Measurements from ENCODE around the gene DUSP6.

The DUSP6 gene

GRCh38 chr12:89395712-89396111 is 43.4 kb upstream of the DUSP6 start:
- no peaks in the 10 kb centered on the region for H4K20me1 ChIP-seq (ENCODE audit: control insufficient read depth, insufficient read depth, low read depth, low read length)
- H3K9me3 ChIP-seq (ENCODE audit: control insufficient read depth, insufficient read depth, low read length) = no peaks in the 10 kb centered on the region
- TF ChIP-seq, protein P1, sequence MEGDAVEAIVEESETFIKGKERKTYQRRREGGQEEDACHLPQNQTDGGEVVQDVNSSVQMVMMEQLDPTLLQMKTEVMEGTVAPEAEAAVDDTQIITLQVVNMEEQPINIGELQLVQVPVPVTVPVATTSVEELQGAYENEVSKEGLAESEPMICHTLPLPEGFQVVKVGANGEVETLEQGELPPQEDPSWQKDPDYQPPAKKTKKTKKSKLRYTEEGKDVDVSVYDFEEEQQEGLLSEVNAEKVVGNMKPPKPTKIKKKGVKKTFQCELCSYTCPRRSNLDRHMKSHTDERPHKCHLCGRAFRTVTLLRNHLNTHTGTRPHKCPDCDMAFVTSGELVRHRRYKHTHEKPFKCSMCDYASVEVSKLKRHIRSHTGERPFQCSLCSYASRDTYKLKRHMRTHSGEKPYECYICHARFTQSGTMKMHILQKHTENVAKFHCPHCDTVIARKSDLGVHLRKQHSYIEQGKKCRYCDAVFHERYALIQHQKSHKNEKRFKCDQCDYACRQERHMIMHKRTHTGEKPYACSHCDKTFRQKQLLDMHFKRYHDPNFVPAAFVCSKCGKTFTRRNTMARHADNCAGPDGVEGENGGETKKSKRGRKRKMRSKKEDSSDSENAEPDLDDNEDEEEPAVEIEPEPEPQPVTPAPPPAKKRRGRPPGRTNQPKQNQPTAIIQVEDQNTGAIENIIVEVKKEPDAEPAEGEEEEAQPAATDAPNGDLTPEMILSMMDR (IDR thresholded peaks at IDR 0.05; ENCODE audit: low read depth, low read length, poor library complexity, severe bottlenecking) = no peak
- TF ChIP-seq EZH2phosphoT487 (IDR thresholded peaks at IDR 0.05; ENCODE audit: borderline replicate concordance, low read length) = no peak
- H3F3A ChIP-seq (ENCODE audit: control insufficient read depth, insufficient read depth) = no peaks in the 10 kb centered on the region
- H3K36me3 ChIP-seq (ENCODE audit: control insufficient read depth, low read length) = no peaks in the 10 kb centered on the region
- H3K4me2 ChIP-seq (ENCODE audit: low read length) = no peak overlapping the region
- H3K27ac ChIP-seq (ENCODE audit: low read depth, low read length) = no peak overlapping the region
- no peak overlapping the region for H3K4me3 ChIP-seq (ENCODE audit: low read length)
- peaks cover 3% of the 10 kb centered on the region; the same call in 1 of the 2 replicates for H3K27me3 ChIP-seq (ENCODE audit: control insufficient read depth, low read length)
- H3K9me2 ChIP-seq (replicated peaks; ENCODE audit: control insufficient read depth, low read length) = no peaks in the 10 kb centered on the region
- no peaks in the 10 kb centered on the region for H3K4me1 ChIP-seq (ENCODE audit: control insufficient read depth, low read length)
- no peaks in the 10 kb centered on the region for H3K79me2 ChIP-seq (ENCODE audit: control insufficient read depth, low read length)

GRCh38 chr12:89393551-89394121 is 41.3 kb upstream of the DUSP6 start:
- no peaks in the 10 kb centered on the region for H3K36me3 ChIP-seq (ENCODE audit: control insufficient read depth, low read length)
- no peaks in the 10 kb centered on the region for H4K20me1 ChIP-seq (ENCODE audit: control insufficient read depth, insufficient read depth, low read depth, low read length)
- H3K4me3 ChIP-seq (ENCODE audit: low read length) = no peak overlapping the region
- no peak overlapping the region for H3K4me2 ChIP-seq (ENCODE audit: low read length)
- H3K4me1 ChIP-seq (ENCODE audit: control insufficient read depth, low read length) = no peaks in the 10 kb centered on the region
- no peak for TF ChIP-seq EZH2phosphoT487 (IDR thresholded peaks at IDR 0.05; ENCODE audit: borderline replicate concordance, low read length)
- TF ChIP-seq, protein P1 (IDR thresholded peaks at IDR 0.05; ENCODE audit: low read depth, low read length, poor library complexity, severe bottlenecking) = no peak
- no peaks in the 10 kb centered on the region for H3K79me2 ChIP-seq (ENCODE audit: control insufficient read depth, low read length)
- H3K9me2 ChIP-seq (replicated peaks; ENCODE audit: control insufficient read depth, low read length) = no peaks in the 10 kb centered on the region
- H3K27ac ChIP-seq (ENCODE audit: low read depth, low read length) = no peak overlapping the region
- no peaks in the 10 kb centered on the region for H3F3A ChIP-seq (ENCODE audit: control insufficient read depth, insufficient read depth)
- no peaks in the 10 kb centered on the region for H3K9me3 ChIP-seq (ENCODE audit: control insufficient read depth, insufficient read depth, low read length)
- peaks cover 4% of the 10 kb centered on the region; the same call in 1 of the 2 replicates for H3K27me3 ChIP-seq (ENCODE audit: control insufficient read depth, low read length)

- Histone ChIP-seq H3K79me2 (ENCODE audit: control insufficient read depth, low read length) (no peaks in the 10 kb centered on the region), H3K4me3 (ENCODE audit: low read length) (no peak overlapping the region), H3K9me2 (replicated peaks; ENCODE audit: control insufficient read depth, low read length) (no peaks in the 10 kb centered on the region), H3K36me3 (ENCODE audit: control insufficient read depth, low read length) (no peaks in the 10 kb centered on the region), H3K9me3 (ENCODE audit: control insufficient read depth, insufficient read depth, low read length) (no peaks in the 10 kb centered on the region), H3F3A (ENCODE audit: control insufficient read depth, insufficient read depth) (no peaks in the 10 kb centered on the region), H4K20me1 (ENCODE audit: control insufficient read depth, insufficient read depth, low read depth, low read length) (no peaks in the 10 kb centered on the region), H3K27me3 (ENCODE audit: control insufficient read depth, low read length) (peaks cover 4% of the 10 kb centered on the region; the same call in 1 of the 2 replicates), H3K4me1 (ENCODE audit: control insufficient read depth, low read length) (no peaks in the 10 kb centered on the region), H3K4me2 (ENCODE audit: low read length) (no peak overlapping the region), H3K27ac (ENCODE audit: low read depth, low read length) (no peak overlapping the region)
- TF ChIP-seq, protein P1 (IDR thresholded peaks at IDR 0.05; ENCODE audit: low read depth, low read length, poor library complexity, severe bottlenecking) = no peak
- TF ChIP-seq EZH2phosphoT487 (IDR thresholded peaks at IDR 0.05; ENCODE audit: borderline replicate concordance, low read length) = no peak
Measured at GRCh38 chr12:89392391-89392790, 40.1 kb upstream of the DUSP6 start.
